Gastroesophageal sphincter (tissue), 3 donors: ENCODE data around the gene PNKP.

Experiments
- EP300 ChIP-seq: sonication (generic); formaldehyde crosslinking; IDR thresholded peaks from one replicate; pipeline ENCODE4 v1.6.1; 2017; ENCODE audit warnings: antibody characterized with exemption, mild to moderate bottlenecking
- POLR2A ChIP-seq, 2 donors: fragments of 450-650 bp; IDR thresholded peaks; one replicate each; pipeline ENCODE4 v1.6.1; 2017; ENCODE audit warnings: antibody characterized with exemption in 2 of 2, mild to moderate bottlenecking in 2 of 2, moderate library complexity in 1 of 2
- POLR2AphosphoS5 ChIP-seq: sonication (generic); formaldehyde crosslinking; IDR thresholded peaks from one replicate; pipeline ENCODE4 v1.6.1; 2017; ENCODE audit warnings: antibody characterized with exemption
- TF ChIP-seq, protein P1 (sequence below), 4 experiments: fragments of 200-600 bp in 2 of 4; fragments of 450-650 bp in 2 of 4; sonication (generic) in 1 of 4; IDR thresholded peaks; one replicate each; pipeline ENCODE4 v1.5.1; 2017 to 2019; ENCODE audit warnings: antibody characterized with exemption in 4 of 4, mild to moderate bottlenecking in 2 of 4, moderate library complexity in 2 of 4

DNA sequence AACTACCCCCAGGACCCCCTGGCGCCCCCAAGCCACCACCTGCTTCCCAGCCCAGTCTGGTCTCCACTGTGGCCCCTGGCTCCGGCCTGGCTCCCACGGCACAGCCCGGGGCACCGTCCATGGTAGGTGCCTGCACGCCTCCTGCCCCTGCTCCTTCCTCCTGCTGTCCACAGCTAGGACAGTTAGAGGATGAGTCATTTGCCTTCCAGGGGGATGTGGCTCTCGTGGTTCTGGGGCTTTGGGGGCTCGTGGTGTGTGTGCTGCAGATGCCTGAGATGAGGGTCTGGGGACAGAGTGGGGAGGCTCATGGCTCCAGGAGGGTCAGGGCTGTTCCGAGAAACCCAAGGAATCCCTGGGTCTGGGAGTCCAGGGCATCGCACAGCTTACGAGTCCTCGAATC is 36.6 kb downstream of the PNKP start:
- TF ChIP-seq, protein P1, sequence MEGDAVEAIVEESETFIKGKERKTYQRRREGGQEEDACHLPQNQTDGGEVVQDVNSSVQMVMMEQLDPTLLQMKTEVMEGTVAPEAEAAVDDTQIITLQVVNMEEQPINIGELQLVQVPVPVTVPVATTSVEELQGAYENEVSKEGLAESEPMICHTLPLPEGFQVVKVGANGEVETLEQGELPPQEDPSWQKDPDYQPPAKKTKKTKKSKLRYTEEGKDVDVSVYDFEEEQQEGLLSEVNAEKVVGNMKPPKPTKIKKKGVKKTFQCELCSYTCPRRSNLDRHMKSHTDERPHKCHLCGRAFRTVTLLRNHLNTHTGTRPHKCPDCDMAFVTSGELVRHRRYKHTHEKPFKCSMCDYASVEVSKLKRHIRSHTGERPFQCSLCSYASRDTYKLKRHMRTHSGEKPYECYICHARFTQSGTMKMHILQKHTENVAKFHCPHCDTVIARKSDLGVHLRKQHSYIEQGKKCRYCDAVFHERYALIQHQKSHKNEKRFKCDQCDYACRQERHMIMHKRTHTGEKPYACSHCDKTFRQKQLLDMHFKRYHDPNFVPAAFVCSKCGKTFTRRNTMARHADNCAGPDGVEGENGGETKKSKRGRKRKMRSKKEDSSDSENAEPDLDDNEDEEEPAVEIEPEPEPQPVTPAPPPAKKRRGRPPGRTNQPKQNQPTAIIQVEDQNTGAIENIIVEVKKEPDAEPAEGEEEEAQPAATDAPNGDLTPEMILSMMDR (IDR thresholded peaks at IDR 0.05) = no peak
- TF ChIP-seq POLR2A (IDR thresholded peaks at IDR 0.05) (no peak), POLR2AphosphoS5 (no peak), EP300 (no peak)
